Endothelial cell of umbilical vein (primary cell): ENCODE data around the gene KRTAP20-4. TPM values are rescaled to one million over a fixed set of nuclear protein-coding genes. Genes with fewer than 3 reads are reported as not detected.

ENCODE experiments used
- BruUV-seq: library from RNA; stranded (reverse); fragments of 400-500 nt; replicated peaks from 2 replicates; lab custom pipeline; 2021; lab: Mats Ljungman, UMichigan
- CTCF ChIA-PET: fragments of 300-600, 350-600 bp; sonication (Branson Sonifier 250); formaldehyde crosslinking; loops from one replicate; lab custom pipeline; 2021; ENCODE audit warnings: antibody characterized with exemption, inconsistent platforms; lab: Charles Lee
- POLR2A ChIA-PET: fragments of 300-600, 350-600 bp; sonication (Branson Sonifier 250); formaldehyde crosslinking; loops from one replicate; lab custom pipeline; 2021; ENCODE audit warnings: antibody characterized with exemption, inconsistent platforms; lab: Charles Lee
- DNase-seq: peaks from one replicate; pipeline ENCODE4 v3.0.0-alpha.2; 2011; ENCODE audit warnings: low read depth, low spot score
- FAIRE-seq: peaks from 2 replicates; lab custom pipeline; 2011; peaks lifted over from hg19 to GRCh38; lab: Jason Lieb, UNC
- H2AFZ ChIP-seq: 2 replicates; pipeline ENCODE4 v1.6.0; 2012; ENCODE audit warnings: low read depth, low read length, control low read depth, inconsistent platforms
- H3K27ac ChIP-seq: 2 replicates; pipeline ENCODE4 v1.5.1; 2011; ENCODE audit warnings: low read depth, mild to moderate bottlenecking, control low read depth, low read length, moderate library complexity; ENCODE audit not compliant: insufficient read depth
- H3K27me3 ChIP-seq, 2 experiments: 2 replicates each; pipeline versions ENCODE4 v1.6.0 to v1.6.1; 2011; ENCODE audit warnings: low read length in 2 of 2, mixed read lengths in 1 of 2; ENCODE audit not compliant: control insufficient read depth in 2 of 2, insufficient read depth in 2 of 2
- H3K36me3 ChIP-seq, 2 experiments: 2 replicates in 1 of 2; 3 replicates in 1 of 2; pipeline ENCODE4 v1.5.1; 2011; ENCODE audit warnings: low read length in 2 of 2, mild to moderate bottlenecking in 1 of 2, moderate library complexity in 1 of 2; ENCODE audit not compliant: control insufficient read depth in 2 of 2, insufficient read depth in 2 of 2; ENCODE audit errors: extremely low read depth in 1 of 2
- H3K4me1 ChIP-seq: 3 replicates; pipeline ENCODE4 v1.5.1; 2011; ENCODE audit warnings: mild to moderate bottlenecking, low read length; ENCODE audit not compliant: control insufficient read depth, insufficient read depth; ENCODE audit errors: extremely low read depth
- H3K4me2 ChIP-seq: 2 replicates; pipeline ENCODE4 v1.6.1; 2011; ENCODE audit warnings: low read length, control low read depth, mixed read lengths; ENCODE audit not compliant: insufficient read depth
- H3K4me3 ChIP-seq, 3 experiments: fragments of 200-600 bp in 1 of 3; sonication (generic), shearing (Covaris generic) in 1 of 3; replicated peaks in 1 of 3; 2 replicates each; pipeline ENCODE4 v1.5.1; 2011 to 2016; ENCODE audit warnings: control low read depth in 3 of 3, low read length in 3 of 3, mild to moderate bottlenecking in 2 of 3, inconsistent platforms in 1 of 3, low read depth in 1 of 3, moderate library complexity in 1 of 3; ENCODE audit not compliant: insufficient read depth in 1 of 3
- H3K79me2 ChIP-seq: 2 replicates; pipeline ENCODE4 v1.6.0; 2012; ENCODE audit warnings: low read length, inconsistent platforms; ENCODE audit not compliant: control insufficient read depth, insufficient read depth
- H3K9ac ChIP-seq: replicated peaks from 2 replicates; pipeline ENCODE3; 2011; ENCODE audit warnings: low read length, control low read depth; ENCODE audit not compliant: insufficient read depth; ENCODE audit errors: extremely low read depth
- H3K9me1 ChIP-seq: replicated peaks from 3 replicates; pipeline ENCODE4 v1.6.0; 2011; ENCODE audit warnings: mild to moderate bottlenecking, low read length; ENCODE audit not compliant: control insufficient read depth, insufficient read depth; ENCODE audit errors: extremely low read depth
- H3K9me3 ChIP-seq: replicated peaks from 2 replicates; pipeline ENCODE4 v1.5.1; 2012; ENCODE audit warnings: low read length, inconsistent platforms; ENCODE audit not compliant: control insufficient read depth, insufficient read depth
- H4K20me1 ChIP-seq: replicated peaks from 2 replicates; pipeline ENCODE3; 2011; ENCODE audit warnings: mild to moderate bottlenecking, low read length; ENCODE audit not compliant: control insufficient read depth, insufficient read depth; ENCODE audit errors: extremely low read depth
- EZH2 ChIP-seq: IDR thresholded peaks from 2 replicates; pipeline ENCODE4 v1.6.1; 2012; ENCODE audit warnings: borderline replicate concordance, low read depth, mild to moderate bottlenecking, moderate library complexity, low read length, inconsistent platforms; ENCODE audit not compliant: severe bottlenecking
- FOS ChIP-seq: IDR thresholded peaks from 2 replicates; pipeline ENCODE4 v1.6.1; 2011; ENCODE audit warnings: mild to moderate bottlenecking, low read length, moderate library complexity, borderline replicate concordance; ENCODE audit not compliant: insufficient read depth
- GATA2 ChIP-seq: IDR thresholded peaks from 2 replicates; pipeline ENCODE4 v1.7.0; 2011; ENCODE audit warnings: low read depth, mild to moderate bottlenecking, moderate library complexity, mixed read lengths, low read length; ENCODE audit not compliant: insufficient read length, insufficient read depth
- JUN ChIP-seq: IDR thresholded peaks from 2 replicates; pipeline ENCODE4 v1.6.1; 2011; ENCODE audit warnings: borderline replicate concordance, low read depth; ENCODE audit not compliant: insufficient read length, insufficient read depth
- MYC ChIP-seq: IDR thresholded peaks from one replicate; pipeline ENCODE4 v1.6.1; 2011; ENCODE audit warnings: mild to moderate bottlenecking, low read depth, low read length
- POLR2A ChIP-seq: IDR thresholded peaks from 2 replicates; pipeline ENCODE4 v1.6.1; 2012; ENCODE audit warnings: low read depth, mild to moderate bottlenecking, control low read depth, low read length
- POLR2AphosphoS5 ChIP-seq: IDR thresholded peaks from 2 replicates; pipeline ENCODE4 v1.6.1; 2012; ENCODE audit warnings: low read depth, mild to moderate bottlenecking, control low read depth, low read length, moderate library complexity; ENCODE audit not compliant: insufficient read depth
- dilution Hi-C: fragments of 300-500 bp; cut with MboI; formaldehyde crosslinking; loops from one replicate; pipeline ENCODE4 v1.15.0; 2019; ENCODE audit warnings: low sequenced_read_pairs; ENCODE audit not compliant: extremely low pct_ligation_motif_present
- intact Hi-C: fragments of 100-400 bp; cut with micrococcal nuclease; formaldehyde crosslinking; loops from one replicate; pipeline ENCODE4 v1.10.0; 2022
- polyA plus RNA-seq, 4 experiments: library from polyadenylated mRNA; depleted of rRNA in 3 of 4; stranded (reverse) in 3 of 4; unstranded in 1 of 4; fragments of >200 nt; gene quantifications; 2 replicates each; pipeline versions ENCODE4 v1.2.1 to v1.2.3, GENCODE V29; 2011 to 2012; ENCODE audit warnings: missing spikeins in 1 of 4
- total RNA-seq: library from RNA; stranded (reverse); gene quantifications from 2 replicates; pipeline ENCODE4 v1.2.3, GENCODE V29; 2021
- TF ChIP-seq, protein P1 (sequence below), 2 donors: IDR thresholded peaks; 1 replicate in 1 of 2; 2 replicates in 1 of 2; pipeline ENCODE4 v1.5.1; 2011; ENCODE audit warnings: low read length in 2 of 2, mild to moderate bottlenecking in 2 of 2, moderate library complexity in 2 of 2, control low read depth in 1 of 2, inconsistent platforms in 1 of 2, low read depth in 1 of 2; ENCODE audit not compliant: insufficient read depth in 1 of 2; ENCODE audit errors: extremely low read depth in 1 of 2
- TF ChIP-seq, protein P2 (sequence below): IDR thresholded peaks from 2 replicates; pipeline ENCODE4 v1.6.1; 2011; ENCODE audit not compliant: insufficient read depth, insufficient read length

KRTAP20-4 gene
- total and polyA plus RNA-seq, 2 donors (not counting 3 experiments of a cell fraction or from before 2014, with no cell fraction given): not detected

DNA sequence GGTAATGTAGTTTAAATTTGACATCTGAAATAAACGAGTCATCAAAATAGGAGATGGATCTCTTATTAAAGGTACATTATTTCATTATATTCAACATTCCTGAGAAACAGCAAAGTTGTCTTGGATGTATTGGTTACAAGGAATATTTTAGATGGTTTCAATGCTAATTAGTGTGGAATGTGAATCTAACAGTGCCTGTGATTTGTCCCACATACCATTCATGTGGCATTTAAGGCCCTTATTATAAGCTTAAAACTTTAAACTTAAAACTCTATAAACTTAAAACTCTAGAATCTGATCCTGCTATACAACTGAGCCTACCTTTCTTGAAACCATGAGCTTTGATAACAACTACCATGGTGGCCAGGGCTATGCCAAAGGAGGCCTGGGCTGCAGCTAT, 19.6 kb upstream of the KRTAP20-4 start, which contains the start of gene KRTAP22-1:
Gene KRTAP22-1 (plus strand): TSS at position 301 of the 400 bp plus-strand sequence.
- POLR2A ChIA-PET: no interaction called here
- no peak within 1 kb of the TSS for H3K4me3 ChIP-seq
- H3K27me3 ChIP-seq: no peaks in the 10 kb centered on the region
- TF ChIP-seq POLR2A (no peak), MYC (no peak), JUN (no peak), GATA2 (no peak), EZH2 (no peak), FOS (no peak), POLR2AphosphoS5 (no peak)
- TF ChIP-seq, protein P1, sequence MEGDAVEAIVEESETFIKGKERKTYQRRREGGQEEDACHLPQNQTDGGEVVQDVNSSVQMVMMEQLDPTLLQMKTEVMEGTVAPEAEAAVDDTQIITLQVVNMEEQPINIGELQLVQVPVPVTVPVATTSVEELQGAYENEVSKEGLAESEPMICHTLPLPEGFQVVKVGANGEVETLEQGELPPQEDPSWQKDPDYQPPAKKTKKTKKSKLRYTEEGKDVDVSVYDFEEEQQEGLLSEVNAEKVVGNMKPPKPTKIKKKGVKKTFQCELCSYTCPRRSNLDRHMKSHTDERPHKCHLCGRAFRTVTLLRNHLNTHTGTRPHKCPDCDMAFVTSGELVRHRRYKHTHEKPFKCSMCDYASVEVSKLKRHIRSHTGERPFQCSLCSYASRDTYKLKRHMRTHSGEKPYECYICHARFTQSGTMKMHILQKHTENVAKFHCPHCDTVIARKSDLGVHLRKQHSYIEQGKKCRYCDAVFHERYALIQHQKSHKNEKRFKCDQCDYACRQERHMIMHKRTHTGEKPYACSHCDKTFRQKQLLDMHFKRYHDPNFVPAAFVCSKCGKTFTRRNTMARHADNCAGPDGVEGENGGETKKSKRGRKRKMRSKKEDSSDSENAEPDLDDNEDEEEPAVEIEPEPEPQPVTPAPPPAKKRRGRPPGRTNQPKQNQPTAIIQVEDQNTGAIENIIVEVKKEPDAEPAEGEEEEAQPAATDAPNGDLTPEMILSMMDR (IDR thresholded peaks at IDR 0.05; ENCODE audit: extremely low read depth in 1 of 2, insufficient read depth in 1 of 2, low read depth in 1 of 2, low read length in 2 of 2): no peak
- TF ChIP-seq, protein P2, sequence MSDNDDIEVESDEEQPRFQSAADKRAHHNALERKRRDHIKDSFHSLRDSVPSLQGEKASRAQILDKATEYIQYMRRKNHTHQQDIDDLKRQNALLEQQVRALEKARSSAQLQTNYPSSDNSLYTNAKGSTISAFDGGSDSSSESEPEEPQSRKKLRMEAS: no peak
- H2AFZ ChIP-seq: no peak within 1 kb of the TSS
- CTCF ChIA-PET: no interaction called here
- peaks cover 5% of the 10 kb centered on the region for H3K9me3 ChIP-seq
- intact Hi-C loops: no loop called here
- no peak within 1 kb of the TSS for H3K9ac ChIP-seq
- H4K20me1 ChIP-seq: no peaks in the 10 kb centered on the region
- no TSS peak for BruUV-seq
- H3K27ac ChIP-seq: no peak within 1 kb of the TSS
- no peaks in the 10 kb centered on the region for H3K4me1 ChIP-seq
- H3K79me2 ChIP-seq: no peaks in the 10 kb centered on the region
- DNase-seq (no peak), FAIRE-seq (no peak)
- dilution Hi-C loops: no loop called here
- no peak within 1 kb of the TSS for H3K4me2 ChIP-seq
- H3K9me1 ChIP-seq: no peaks in the 10 kb centered on the region
- H3K36me3 ChIP-seq: no peaks in the 10 kb centered on the region
